Measurements from ENCODE around the gene CLTA. TPM values are rescaled to one million over a fixed set of nuclear protein-coding genes. Genes with fewer than 3 reads are reported as not detected.

CLTA gene
- total RNA-seq, 2 donors from 2014 or later: 210 to 312 TPM

GRCh38 chr9:36207546-36208012 lies 16.9 kb downstream of the CLTA start:
- H3K27me3 ChIP-seq: no peaks in the 10 kb centered on the region
- H3K9me3 ChIP-seq: no peaks in the 10 kb centered on the region
- H3K9ac ChIP-seq (ENCODE audit: low read depth in 2 of 2, low read length in 2 of 2): no peak overlapping the region
- no peak for DNase-seq
- H3K36me3 ChIP-seq: peaks cover 11% of the 10 kb centered on the region
- no peaks in the 10 kb centered on the region for H3K4me1 ChIP-seq
- intact Hi-C loops (cut with DNase I): no loop called here
- no peak for TF ChIP-seq CTCF (IDR thresholded peaks at IDR 0.05)
- no peak overlapping the region for H3K27ac ChIP-seq
- H3K4me3 ChIP-seq: no peak overlapping the region

GRCh38 chr9:36208521-36209253 lies 18.0 kb downstream of the CLTA start:
- Histone ChIP-seq H3K36me3 (peaks cover 8% of the 10 kb centered on the region), H3K4me1 (no peaks in the 10 kb centered on the region), H3K9ac (ENCODE audit: low read depth in 2 of 2, low read length in 2 of 2) (no peak overlapping the region), H3K27ac (no peak overlapping the region), H3K9me3 (no peaks in the 10 kb centered on the region), H3K4me3 (no peak overlapping the region), H3K27me3 (no peaks in the 10 kb centered on the region)
- no peak for TF ChIP-seq CTCF (IDR thresholded peaks at IDR 0.05)
- no peak for DNase-seq
- intact Hi-C loops (cut with DNase I): no loop called here

- no peak for TF ChIP-seq CTCF (IDR thresholded peaks at IDR 0.05)
- Histone ChIP-seq H3K9me3 (no peaks in the 10 kb centered on the region), H3K4me1 (no peaks in the 10 kb centered on the region), H3K36me3 (peaks cover 4% of the 10 kb centered on the region), H3K9ac (ENCODE audit: low read depth in 2 of 2, low read length in 2 of 2) (no peak overlapping the region), H3K27ac (no peak overlapping the region), H3K27me3 (no peaks in the 10 kb centered on the region), H3K4me3 (no peak overlapping the region)
- intact Hi-C loops (cut with DNase I): no loop called here
- DNase-seq: no peak
These were observed 20.0 kb downstream of the CLTA start for GRCh38 chr9:36210722-36211121.

- Histone ChIP-seq H3K27me3 (no peaks in the 10 kb centered on the region), H3K9ac (ENCODE audit: low read depth in 2 of 2, low read length in 2 of 2) (no peak overlapping the region), H3K9me3 (no peaks in the 10 kb centered on the region), H3K36me3 (peaks cover 4% of the 10 kb centered on the region), H3K27ac (no peak overlapping the region), H3K4me1 (no peaks in the 10 kb centered on the region), H3K4me3 (no peak overlapping the region)
- intact Hi-C loops (cut with DNase I): no loop called here
- no peak for DNase-seq
- TF ChIP-seq CTCF (IDR thresholded peaks at IDR 0.05): no peak
These were observed 20.8 kb downstream of the CLTA start for GRCh38 chr9:36211510-36211909.

- no peaks in the 10 kb centered on the region for H3K27me3 ChIP-seq
- H3K27ac ChIP-seq: no peak overlapping the region
- no peaks in the 10 kb centered on the region for H3K9me3 ChIP-seq
- no peak overlapping the region for H3K9ac ChIP-seq (ENCODE audit: low read depth in 2 of 2, low read length in 2 of 2)
- intact Hi-C loops (cut with DNase I): no loop called here
- DNase-seq: no peak
- no peak for TF ChIP-seq CTCF (IDR thresholded peaks at IDR 0.05)
- no peaks in the 10 kb centered on the region for H3K4me1 ChIP-seq
- peaks cover 14% of the 10 kb centered on the region for H3K36me3 ChIP-seq
- no peak overlapping the region for H3K4me3 ChIP-seq
These were observed 22.7 kb downstream of the CLTA start for GRCh38 chr9:36213387-36213786.
